SK-N-SH (cell line): Measurements from ENCODE around the gene KRTAP1-4. TPM values are rescaled to one million over a fixed set of nuclear protein-coding genes. Genes with fewer than 3 reads are reported as not detected.

Experiments
- CTCF ChIA-PET: fragments of 300-600, 350-600 bp; formaldehyde crosslinking; extraction: SDS; loops from one replicate; lab custom pipeline; 2021; lab: Yijun Ruan, JAX
- POLR2A ChIA-PET: fragments of 350-600 bp; sonication (Branson Sonifier 250); formaldehyde crosslinking; extraction: SDS; loops from one replicate; lab custom pipeline; 2020; ENCODE audit warnings: antibody characterized with exemption, inconsistent platforms; lab: Yijun Ruan, JAX
- DNase-seq: peaks from one replicate; pipeline ENCODE4 v3.0.0; 2012
- H2AFZ ChIP-seq: fragments of 200-600 bp; sonication (generic); 2 replicates; pipeline ENCODE4 v1.8.1; 2016; ENCODE audit warnings: antibody characterized with exemption, mild to moderate bottlenecking, low read depth
- H3F3A ChIP-seq: fragments of 200-600 bp; sonication (generic); replicated peaks from 2 replicates; pipeline ENCODE3; 2016; ENCODE audit warnings: antibody characterized with exemption, mild to moderate bottlenecking; ENCODE audit not compliant: insufficient read depth
- H3K27ac ChIP-seq, 2 experiments: fragments of 200-500 bp in 1 of 2; fragments of 200-600 bp in 1 of 2; sonication (Bioruptor generic) in 1 of 2; sonication (generic), shearing (Covaris generic) in 1 of 2; 2 replicates each; pipeline versions ENCODE4 v1.5.1 to v1.6.1; 2014 to 2016; ENCODE audit warnings: low read depth in 2 of 2, inconsistent platforms in 1 of 2, low read length in 1 of 2, mild to moderate bottlenecking in 1 of 2, mixed read lengths in 1 of 2
- H3K27me3 ChIP-seq: fragments of 200-600 bp; sonication (generic), shearing (Covaris generic); 2 replicates; pipeline ENCODE4 v1.6.1; 2016; ENCODE audit warnings: mixed run types; ENCODE audit not compliant: insufficient read depth
- H3K36me3 ChIP-seq, 2 experiments: fragments of 200-500 bp in 1 of 2; fragments of 200-600 bp in 1 of 2; sonication (Bioruptor generic) in 1 of 2; sonication (generic) in 1 of 2; replicated peaks in 1 of 2; 2 replicates each; pipeline versions ENCODE3 to v1.5.1; 2014 to 2016; ENCODE audit warnings: low read length in 1 of 2, mild to moderate bottlenecking in 1 of 2; ENCODE audit not compliant: insufficient read depth in 2 of 2, control insufficient read depth in 1 of 2
- H3K4me1 ChIP-seq, 2 experiments: fragments of 200-500 bp in 1 of 2; fragments of 200-600 bp in 1 of 2; sonication (Bioruptor generic) in 1 of 2; sonication (generic), shearing (Covaris generic) in 1 of 2; 2 replicates each; pipeline versions ENCODE4 v1.5.1 to v1.6.1; 2014 to 2016; ENCODE audit warnings: low read depth in 1 of 2, low read length in 1 of 2, mixed run types in 1 of 2; ENCODE audit not compliant: insufficient read depth in 2 of 2, control insufficient read depth in 1 of 2
- H3K4me2 ChIP-seq: fragments of 200-600 bp; sonication (generic), shearing (Covaris generic); 2 replicates; pipeline ENCODE4 v1.6.1; 2017; ENCODE audit warnings: mixed run types
- H3K4me3 ChIP-seq, 2 experiments: fragments of 200-500 bp in 1 of 2; fragments of 200-600 bp in 1 of 2; sonication (Bioruptor generic) in 1 of 2; sonication (generic), shearing (Covaris generic) in 1 of 2; 2 replicates each; pipeline versions ENCODE4 v1.5.1 to v1.8.1; 2014 to 2016; ENCODE audit warnings: low read depth in 2 of 2, inconsistent platforms in 1 of 2, low read length in 1 of 2, mild to moderate bottlenecking in 1 of 2, mixed read lengths in 1 of 2, moderate library complexity in 1 of 2
- H3K79me2 ChIP-seq: fragments of 200-600 bp; sonication (generic); 2 replicates; pipeline ENCODE4 v1.8.1; 2017; ENCODE audit warnings: mild to moderate bottlenecking; ENCODE audit not compliant: insufficient read depth
- H3K9ac ChIP-seq: fragments of 200-600 bp; sonication (generic); 2 replicates; pipeline ENCODE4 v1.6.1; 2017; ENCODE audit warnings: mixed run types
- H3K9me2 ChIP-seq: fragments of 200-600 bp; sonication (generic); 2 replicates; pipeline ENCODE4 v1.6.1; 2017; ENCODE audit warnings: mixed run types
- H3K9me3 ChIP-seq: fragments of 200-600 bp; sonication (generic); 2 replicates; pipeline ENCODE4 v1.6.1; 2017; ENCODE audit warnings: mixed run types, mild to moderate bottlenecking, moderate library complexity
- H4K20me1 ChIP-seq: fragments of 200-600 bp; sonication (generic); 2 replicates; pipeline ENCODE4 v1.6.1; 2017; ENCODE audit warnings: mild to moderate bottlenecking, mixed run types; ENCODE audit not compliant: insufficient read depth
- ELF1 ChIP-seq: IDR thresholded peaks from 2 replicates; pipeline ENCODE4 v1.4.0; 2012
- EP300 ChIP-seq, 2 experiments: IDR thresholded peaks; 2 replicates each; pipeline versions ENCODE4 v1.4.0 to v1.6.1; 2012; ENCODE audit warnings: borderline replicate concordance in 1 of 2, low read depth in 1 of 2, low read length in 1 of 2
- FOSL2 ChIP-seq: IDR thresholded peaks from 2 replicates; pipeline ENCODE4 v1.4.0; 2012; ENCODE audit warnings: low read depth, mild to moderate bottlenecking, moderate library complexity, borderline replicate concordance
- GATA2 ChIP-seq: sonication (generic); formaldehyde crosslinking; IDR thresholded peaks from 2 replicates; pipeline ENCODE4 v1.5.0; 2020; ENCODE audit warnings: mild to moderate bottlenecking, missing genetic modification reagents
- MXI1 ChIP-seq: IDR thresholded peaks from 2 replicates; pipeline ENCODE4 v1.6.1; 2012; ENCODE audit warnings: mild to moderate bottlenecking, low read depth, low read length, improper control_type of control experiment
- NRF1 ChIP-seq: IDR thresholded peaks from 2 replicates; pipeline ENCODE4 v1.6.1; 2012; ENCODE audit warnings: low read depth, mild to moderate bottlenecking, low read length
- POLR2AphosphoS5 ChIP-seq: IDR thresholded peaks from 2 replicates; pipeline ENCODE4 v1.6.1; 2012; ENCODE audit warnings: low read depth, low read length
- RCOR1 ChIP-seq: fragments of 150-350 bp; IDR thresholded peaks from 2 replicates; pipeline ENCODE4 v1.6.1; 2017; ENCODE audit warnings: antibody characterized with exemption, low read length
- RXRA ChIP-seq: IDR thresholded peaks from 2 replicates; pipeline ENCODE4 v1.4.0; 2012; ENCODE audit warnings: low read depth, mild to moderate bottlenecking, borderline replicate concordance
- TAF1 ChIP-seq: IDR thresholded peaks from 2 replicates; pipeline ENCODE4 v1.6.1; 2012; ENCODE audit warnings: low read depth, mild to moderate bottlenecking, low read length, moderate library complexity, borderline replicate concordance
- TEAD4 ChIP-seq: IDR thresholded peaks from 2 replicates; pipeline ENCODE4 v1.4.0; 2012; ENCODE audit warnings: mild to moderate bottlenecking, borderline replicate concordance; ENCODE audit not compliant: insufficient read depth
- WGBS: methylation state at CpG from one replicate; pipeline ENCODE4 v1.1.6; 2017; ENCODE audit warnings: low lambda C conversion rate; 5-methylcytosine and 5-hydroxymethylcytosine counted together
- polyA plus RNA-seq, 3 experiments: library from polyadenylated mRNA; depleted of rRNA; stranded (reverse); fragments of >200 nt; gene quantifications; 2 replicates each; pipeline ENCODE4 v1.2.3, GENCODE V29; 2012
- TF ChIP-seq, protein P1 (sequence below): fragments of 150-350 bp; IDR thresholded peaks from 2 replicates; pipeline ENCODE4 v1.6.1; 2017; ENCODE audit warnings: antibody characterized with exemption, low read length, low read depth, borderline replicate concordance
- TF ChIP-seq, protein P2 (sequence below): IDR thresholded peaks from 2 replicates; pipeline ENCODE4 v1.4.0; 2012; ENCODE audit warnings: low read depth
- TF ChIP-seq, protein P3 (sequence below): IDR thresholded peaks from 2 replicates; pipeline ENCODE4; 2012
- TF ChIP-seq, protein P4 (sequence below): IDR thresholded peaks from 2 replicates; pipeline ENCODE4 v1.4.0; 2012; ENCODE audit warnings: low read depth, borderline replicate concordance
- TF ChIP-seq, protein P5 (sequence below): fragments of 150-350 bp; IDR thresholded peaks from 2 replicates; pipeline ENCODE4 v1.6.1; 2016; ENCODE audit warnings: mild to moderate bottlenecking, low read depth, low read length
- TF ChIP-seq, protein P6 (sequence below): fragments of 200-600 bp; sonication (generic); IDR thresholded peaks from 2 replicates; pipeline ENCODE4 v1.6.1; 2017; ENCODE audit warnings: antibody characterized with exemption, mild to moderate bottlenecking, moderate library complexity

KRTAP1-4 gene
- polyA plus RNA-seq, 1 of the 3 experiments (the other 2 are of a cell fraction) = not detected

DNA sequence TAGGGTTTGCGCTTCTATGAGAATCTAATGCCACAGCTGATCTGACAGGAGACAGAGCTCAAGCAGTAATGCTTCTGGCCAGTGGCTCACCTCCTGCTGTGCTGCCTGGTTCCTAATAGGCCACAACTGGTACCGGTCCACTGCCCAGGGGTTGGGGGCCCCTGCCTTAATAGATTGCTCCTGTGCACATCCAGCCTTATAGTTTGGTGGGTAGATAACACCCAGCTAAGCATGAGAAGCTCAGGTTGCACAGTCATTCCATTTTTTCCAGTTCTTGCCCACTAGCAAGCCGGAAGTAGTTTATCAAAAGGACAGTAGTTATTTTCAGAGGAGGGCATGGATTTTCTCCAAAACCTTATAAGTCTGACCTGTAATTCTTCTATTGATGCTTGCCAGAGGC is 10.6 kb downstream of the KRTAP1-4 start:
- no peak for DNase-seq
- 44% methylated on average over 3 of the region's 3 CpGs for WGBS
- Histone ChIP-seq H3K79me2 (no peaks in the 10 kb centered on the region), H3F3A (no peaks in the 10 kb centered on the region), H2AFZ (no peak overlapping the region), H3K4me1 (no peaks in the 10 kb centered on the region), H3K36me3 (no peaks in the 10 kb centered on the region), H4K20me1 (no peaks in the 10 kb centered on the region), H3K9ac (no peak overlapping the region), H3K27me3 (peaks cover 31% of the 10 kb centered on the region; the same call in 1 of the 2 replicates), H3K4me2 (no peak overlapping the region), H3K9me2 (no peaks in the 10 kb centered on the region), H3K27ac (no peak overlapping the region), H3K4me3 (no peak overlapping the region), H3K9me3 (no peaks in the 10 kb centered on the region)
- POLR2A ChIA-PET = no interaction called here
- CTCF ChIA-PET = no interaction called here
- TF ChIP-seq, protein P1, sequence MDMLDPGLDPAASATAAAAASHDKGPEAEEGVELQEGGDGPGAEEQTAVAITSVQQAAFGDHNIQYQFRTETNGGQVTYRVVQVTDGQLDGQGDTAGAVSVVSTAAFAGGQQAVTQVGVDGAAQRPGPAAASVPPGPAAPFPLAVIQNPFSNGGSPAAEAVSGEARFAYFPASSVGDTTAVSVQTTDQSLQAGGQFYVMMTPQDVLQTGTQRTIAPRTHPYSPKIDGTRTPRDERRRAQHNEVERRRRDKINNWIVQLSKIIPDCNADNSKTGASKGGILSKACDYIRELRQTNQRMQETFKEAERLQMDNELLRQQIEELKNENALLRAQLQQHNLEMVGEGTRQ = no peak
- TF ChIP-seq, protein P2, sequence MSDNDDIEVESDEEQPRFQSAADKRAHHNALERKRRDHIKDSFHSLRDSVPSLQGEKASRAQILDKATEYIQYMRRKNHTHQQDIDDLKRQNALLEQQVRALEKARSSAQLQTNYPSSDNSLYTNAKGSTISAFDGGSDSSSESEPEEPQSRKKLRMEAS = no peak
- TF ChIP-seq MXI1 (no peak), EP300 (IDR thresholded peaks at IDR 0.05; ENCODE audit: borderline replicate concordance in 1 of 2, low read depth in 1 of 2, low read length in 1 of 2) (no peak), TEAD4 (no peak), RCOR1 (no peak), TAF1 (no peak), GATA2 (CRISPR knock-in tag) (no peak), ELF1 (no peak), RXRA (no peak)
- TF ChIP-seq, protein P3, sequence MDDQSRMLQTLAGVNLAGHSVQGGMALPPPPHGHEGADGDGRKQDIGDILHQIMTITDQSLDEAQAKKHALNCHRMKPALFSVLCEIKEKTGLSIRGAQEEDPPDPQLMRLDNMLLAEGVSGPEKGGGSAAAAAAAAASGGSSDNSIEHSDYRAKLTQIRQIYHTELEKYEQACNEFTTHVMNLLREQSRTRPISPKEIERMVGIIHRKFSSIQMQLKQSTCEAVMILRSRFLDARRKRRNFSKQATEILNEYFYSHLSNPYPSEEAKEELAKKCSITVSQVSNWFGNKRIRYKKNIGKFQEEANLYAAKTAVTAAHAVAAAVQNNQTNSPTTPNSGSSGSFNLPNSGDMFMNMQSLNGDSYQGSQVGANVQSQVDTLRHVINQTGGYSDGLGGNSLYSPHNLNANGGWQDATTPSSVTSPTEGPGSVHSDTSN = no peak

DNA sequence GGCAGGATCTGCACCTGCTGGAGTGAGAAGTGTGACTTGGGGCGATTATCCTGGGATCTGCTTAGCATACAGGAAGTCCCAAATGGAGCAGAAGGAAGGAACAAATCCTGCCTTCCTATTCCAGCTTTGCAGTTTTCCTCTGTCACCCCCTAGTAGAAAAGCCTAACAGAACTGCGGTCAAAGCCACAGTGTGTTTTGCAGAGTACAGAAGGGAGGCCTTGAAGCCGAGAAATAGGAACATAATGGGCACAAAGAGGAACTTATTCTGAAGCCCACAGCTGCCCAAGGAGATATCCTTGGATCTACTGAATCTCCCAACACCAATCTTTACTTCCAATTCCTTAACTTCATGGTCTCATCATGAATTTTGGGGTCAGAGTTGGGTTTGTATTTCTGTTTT is 11.5 kb downstream of the KRTAP1-4 start:
- H2AFZ ChIP-seq = no peak overlapping the region
- no peak overlapping the region for H3K4me3 ChIP-seq
- H3K9me2 ChIP-seq = no peaks in the 10 kb centered on the region
- WGBS = 19% methylated on average over 3 of the region's 3 CpGs
- no peak overlapping the region for H3K9ac ChIP-seq
- ChIA-PET POLR2A (no interaction called here), CTCF (interaction anchor here (0.9 to 1.4 kb wide), 2 partner anchors 34 to 227 kb away, joined by 5 read pairs; no protein-coding TSS in a partner anchor)
- H3K4me2 ChIP-seq = no peak overlapping the region
- no peak overlapping the region for H3K27ac ChIP-seq
- H4K20me1 ChIP-seq = no peaks in the 10 kb centered on the region
- no peaks in the 10 kb centered on the region for H3K4me1 ChIP-seq
- no peaks in the 10 kb centered on the region for H3K9me3 ChIP-seq
- no peaks in the 10 kb centered on the region for H3K36me3 ChIP-seq
- DNase-seq = no peak
- H3F3A ChIP-seq = no peaks in the 10 kb centered on the region
- H3K79me2 ChIP-seq = no peaks in the 10 kb centered on the region
- peaks cover 31% of the 10 kb centered on the region; the same call in 1 of the 2 replicates for H3K27me3 ChIP-seq
- TF ChIP-seq TEAD4 (no peak), POLR2AphosphoS5 (no peak), FOSL2 (no peak), NRF1 (no peak)
- TF ChIP-seq, protein P4, sequence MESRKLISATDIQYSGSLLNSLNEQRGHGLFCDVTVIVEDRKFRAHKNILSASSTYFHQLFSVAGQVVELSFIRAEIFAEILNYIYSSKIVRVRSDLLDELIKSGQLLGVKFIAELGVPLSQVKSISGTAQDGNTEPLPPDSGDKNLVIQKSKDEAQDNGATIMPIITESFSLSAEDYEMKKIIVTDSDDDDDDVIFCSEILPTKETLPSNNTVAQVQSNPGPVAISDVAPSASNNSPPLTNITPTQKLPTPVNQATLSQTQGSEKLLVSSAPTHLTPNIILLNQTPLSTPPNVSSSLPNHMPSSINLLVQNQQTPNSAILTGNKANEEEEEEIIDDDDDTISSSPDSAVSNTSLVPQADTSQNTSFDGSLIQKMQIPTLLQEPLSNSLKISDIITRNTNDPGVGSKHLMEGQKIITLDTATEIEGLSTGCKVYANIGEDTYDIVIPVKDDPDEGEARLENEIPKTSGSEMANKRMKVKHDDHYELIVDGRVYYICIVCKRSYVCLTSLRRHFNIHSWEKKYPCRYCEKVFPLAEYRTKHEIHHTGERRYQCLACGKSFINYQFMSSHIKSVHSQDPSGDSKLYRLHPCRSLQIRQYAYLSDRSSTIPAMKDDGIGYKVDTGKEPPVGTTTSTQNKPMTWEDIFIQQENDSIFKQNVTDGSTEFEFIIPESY = no peak
- TF ChIP-seq, protein P5, sequence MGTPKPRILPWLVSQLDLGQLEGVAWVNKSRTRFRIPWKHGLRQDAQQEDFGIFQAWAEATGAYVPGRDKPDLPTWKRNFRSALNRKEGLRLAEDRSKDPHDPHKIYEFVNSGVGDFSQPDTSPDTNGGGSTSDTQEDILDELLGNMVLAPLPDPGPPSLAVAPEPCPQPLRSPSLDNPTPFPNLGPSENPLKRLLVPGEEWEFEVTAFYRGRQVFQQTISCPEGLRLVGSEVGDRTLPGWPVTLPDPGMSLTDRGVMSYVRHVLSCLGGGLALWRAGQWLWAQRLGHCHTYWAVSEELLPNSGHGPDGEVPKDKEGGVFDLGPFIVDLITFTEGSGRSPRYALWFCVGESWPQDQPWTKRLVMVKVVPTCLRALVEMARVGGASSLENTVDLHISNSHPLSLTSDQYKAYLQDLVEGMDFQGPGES = no peak
- TF ChIP-seq, protein P2 = no peak
- TF ChIP-seq, protein P6, sequence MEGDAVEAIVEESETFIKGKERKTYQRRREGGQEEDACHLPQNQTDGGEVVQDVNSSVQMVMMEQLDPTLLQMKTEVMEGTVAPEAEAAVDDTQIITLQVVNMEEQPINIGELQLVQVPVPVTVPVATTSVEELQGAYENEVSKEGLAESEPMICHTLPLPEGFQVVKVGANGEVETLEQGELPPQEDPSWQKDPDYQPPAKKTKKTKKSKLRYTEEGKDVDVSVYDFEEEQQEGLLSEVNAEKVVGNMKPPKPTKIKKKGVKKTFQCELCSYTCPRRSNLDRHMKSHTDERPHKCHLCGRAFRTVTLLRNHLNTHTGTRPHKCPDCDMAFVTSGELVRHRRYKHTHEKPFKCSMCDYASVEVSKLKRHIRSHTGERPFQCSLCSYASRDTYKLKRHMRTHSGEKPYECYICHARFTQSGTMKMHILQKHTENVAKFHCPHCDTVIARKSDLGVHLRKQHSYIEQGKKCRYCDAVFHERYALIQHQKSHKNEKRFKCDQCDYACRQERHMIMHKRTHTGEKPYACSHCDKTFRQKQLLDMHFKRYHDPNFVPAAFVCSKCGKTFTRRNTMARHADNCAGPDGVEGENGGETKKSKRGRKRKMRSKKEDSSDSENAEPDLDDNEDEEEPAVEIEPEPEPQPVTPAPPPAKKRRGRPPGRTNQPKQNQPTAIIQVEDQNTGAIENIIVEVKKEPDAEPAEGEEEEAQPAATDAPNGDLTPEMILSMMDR = no peak
